ENCODE measurements around the gene PTPRD.

Gene PTPRD

DNA sequence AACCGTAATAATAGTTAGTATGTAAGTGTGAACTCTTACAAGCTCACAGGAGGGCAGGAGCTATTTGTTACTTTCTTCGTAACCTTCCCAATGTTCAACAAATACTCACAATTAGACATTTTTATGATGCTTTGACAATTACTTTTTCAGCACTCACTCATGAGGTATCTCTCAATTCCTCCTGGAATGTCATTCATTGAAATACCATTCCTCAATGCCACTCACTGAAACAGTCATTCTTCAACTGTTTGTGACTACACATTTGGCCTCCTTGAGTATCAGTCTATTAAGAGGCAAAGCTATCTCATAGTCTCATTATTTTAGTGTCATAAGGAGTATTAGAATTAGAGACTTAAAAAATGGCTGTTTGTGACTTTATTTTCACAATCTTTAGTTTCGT, 2079.1 kb downstream of the PTPRD start:
- TF ChIP-seq, protein P1, sequence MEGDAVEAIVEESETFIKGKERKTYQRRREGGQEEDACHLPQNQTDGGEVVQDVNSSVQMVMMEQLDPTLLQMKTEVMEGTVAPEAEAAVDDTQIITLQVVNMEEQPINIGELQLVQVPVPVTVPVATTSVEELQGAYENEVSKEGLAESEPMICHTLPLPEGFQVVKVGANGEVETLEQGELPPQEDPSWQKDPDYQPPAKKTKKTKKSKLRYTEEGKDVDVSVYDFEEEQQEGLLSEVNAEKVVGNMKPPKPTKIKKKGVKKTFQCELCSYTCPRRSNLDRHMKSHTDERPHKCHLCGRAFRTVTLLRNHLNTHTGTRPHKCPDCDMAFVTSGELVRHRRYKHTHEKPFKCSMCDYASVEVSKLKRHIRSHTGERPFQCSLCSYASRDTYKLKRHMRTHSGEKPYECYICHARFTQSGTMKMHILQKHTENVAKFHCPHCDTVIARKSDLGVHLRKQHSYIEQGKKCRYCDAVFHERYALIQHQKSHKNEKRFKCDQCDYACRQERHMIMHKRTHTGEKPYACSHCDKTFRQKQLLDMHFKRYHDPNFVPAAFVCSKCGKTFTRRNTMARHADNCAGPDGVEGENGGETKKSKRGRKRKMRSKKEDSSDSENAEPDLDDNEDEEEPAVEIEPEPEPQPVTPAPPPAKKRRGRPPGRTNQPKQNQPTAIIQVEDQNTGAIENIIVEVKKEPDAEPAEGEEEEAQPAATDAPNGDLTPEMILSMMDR (conservative IDR thresholded peaks at IDR 0.05; ENCODE audit: low read depth, low read length): no peak
- no peak for DNase-seq (ENCODE audit: low read depth)
- no peak overlapping the region for H3K4me3 ChIP-seq (ENCODE audit: low read depth, low read length)

DNA sequence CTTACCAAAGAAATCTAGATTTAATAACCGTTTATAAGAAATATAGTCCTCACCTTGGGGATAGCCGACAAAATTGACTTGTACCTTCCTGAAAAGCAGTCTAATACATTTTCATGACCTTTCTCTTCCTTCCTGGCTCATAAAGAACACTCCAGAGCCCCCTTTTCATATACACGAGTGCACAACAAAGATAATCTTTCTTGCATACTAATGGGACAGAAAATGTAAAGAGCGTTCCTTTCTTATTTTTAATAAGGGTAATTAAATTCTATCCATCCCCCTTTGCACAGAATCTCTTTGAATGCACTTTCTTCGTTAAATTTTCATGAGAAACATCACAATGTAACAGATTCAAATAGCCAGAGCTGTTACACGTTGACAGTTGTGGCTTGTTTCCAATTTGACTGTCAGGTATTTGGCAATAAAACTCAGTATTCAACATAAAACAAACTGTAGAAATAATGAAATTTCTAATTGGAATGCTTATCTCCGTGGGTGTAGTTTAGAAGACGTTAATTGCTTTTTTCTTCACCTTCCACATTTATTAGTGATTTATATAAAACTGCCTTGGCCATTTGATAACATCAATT, 2080.9 kb downstream of the PTPRD start:
- no peak overlapping the region for H3K4me3 ChIP-seq (ENCODE audit: low read depth, low read length)
- DNase-seq (ENCODE audit: low read depth): no peak
- TF ChIP-seq, protein P1 (conservative IDR thresholded peaks at IDR 0.05; ENCODE audit: low read depth, low read length): no peak

DNA sequence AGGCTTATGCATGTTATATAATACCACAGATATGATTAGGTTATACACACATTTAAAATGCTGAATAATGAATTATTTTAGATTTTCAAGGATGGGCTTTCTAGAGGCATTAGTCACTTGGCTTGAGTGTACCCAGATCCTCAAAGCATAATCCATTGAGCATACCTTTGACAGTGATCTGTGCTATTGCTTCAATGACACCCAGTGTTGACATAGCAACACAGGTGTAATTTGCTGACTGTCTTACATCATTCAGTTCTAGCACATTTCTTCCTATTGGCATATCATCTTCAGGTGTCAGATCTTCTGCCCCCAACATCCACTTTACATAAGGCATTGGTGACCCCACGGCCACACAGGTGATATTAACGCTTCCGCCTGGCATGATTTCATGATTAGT, 2091.7 kb downstream of the PTPRD start:
- no peak overlapping the region for H3K4me3 ChIP-seq (ENCODE audit: low read depth, low read length)
- no peak for DNase-seq (ENCODE audit: low read depth)
- TF ChIP-seq, protein P1 (conservative IDR thresholded peaks at IDR 0.05; ENCODE audit: low read depth, low read length): no peak

DNA sequence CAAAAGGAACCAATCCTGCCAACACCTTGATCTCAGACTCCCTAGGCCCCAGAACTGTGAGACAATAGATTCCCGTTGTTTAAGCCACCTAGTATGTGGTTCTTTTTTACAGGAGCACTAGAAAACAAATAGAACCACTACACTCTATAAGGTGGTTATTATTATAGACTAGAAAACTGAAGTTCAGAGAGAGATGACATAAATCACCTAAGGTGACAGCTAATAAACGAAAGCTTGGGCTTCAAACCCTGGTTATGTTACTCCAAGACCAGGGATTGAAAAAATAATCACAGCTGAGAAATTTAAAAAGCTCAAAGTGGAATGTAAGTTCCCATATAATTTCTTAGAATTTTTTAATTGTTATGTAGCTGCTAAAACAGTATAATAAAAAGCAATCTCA, 2097.1 kb downstream of the PTPRD start:
- DNase-seq (ENCODE audit: low read depth): no peak
- TF ChIP-seq, protein P1 (conservative IDR thresholded peaks at IDR 0.05; ENCODE audit: low read depth, low read length): no peak
- H3K4me3 ChIP-seq (ENCODE audit: low read depth, low read length): no peak overlapping the region

DNA sequence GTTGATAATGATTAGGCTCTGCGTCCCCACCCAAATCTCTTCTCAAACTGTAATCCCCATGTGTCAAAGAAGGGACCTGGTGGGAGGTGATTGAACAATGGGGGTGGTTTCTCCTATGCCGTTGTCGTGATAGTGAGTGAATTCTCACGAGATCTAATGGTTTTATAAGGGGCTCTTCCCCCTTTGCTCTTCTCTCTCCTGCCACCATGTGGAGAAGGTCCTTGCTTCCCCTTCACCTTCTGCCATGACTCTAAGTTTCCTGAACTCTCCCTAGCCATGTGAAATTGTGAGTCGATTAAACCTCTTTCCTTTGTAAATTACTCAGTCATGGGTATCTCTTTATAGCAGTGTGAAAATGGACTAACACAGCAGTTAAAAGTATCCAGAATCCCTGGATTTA, 2098.0 kb downstream of the PTPRD start:
- TF ChIP-seq, protein P1 (conservative IDR thresholded peaks at IDR 0.05; ENCODE audit: low read depth, low read length): no peak
- DNase-seq (ENCODE audit: low read depth): no peak
- H3K4me3 ChIP-seq (ENCODE audit: low read depth, low read length): no peak overlapping the region

DNA sequence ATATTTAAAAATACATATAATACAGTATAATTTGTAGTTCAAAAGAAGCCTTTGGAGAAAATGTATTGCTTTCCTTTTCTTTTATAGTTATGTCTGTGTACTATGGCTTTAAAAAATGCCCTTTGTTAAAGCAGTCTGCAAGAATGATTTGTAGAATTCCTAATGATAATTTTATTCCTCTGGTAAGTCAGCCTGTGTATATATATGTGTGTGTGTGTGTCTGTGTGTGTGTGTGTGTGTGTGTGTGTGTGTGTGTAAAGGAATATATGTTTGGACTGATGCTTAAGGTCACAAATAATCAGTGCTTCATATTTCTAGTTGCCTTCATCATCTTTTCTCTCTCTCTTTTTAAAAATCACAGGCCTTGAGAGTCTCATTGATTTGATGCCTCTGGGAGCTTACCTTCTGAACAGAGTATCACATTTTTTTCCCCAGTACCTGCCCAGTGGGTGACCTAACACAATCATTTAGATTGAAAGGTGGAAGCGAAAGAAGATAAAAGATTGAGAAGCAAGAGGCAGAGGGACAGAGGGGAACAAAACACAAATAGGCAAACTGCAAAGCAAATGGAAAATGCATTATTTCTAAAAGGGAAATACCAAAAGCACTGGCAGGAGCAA, 2104.0 kb downstream of the PTPRD start:
- TF ChIP-seq, protein P1 (conservative IDR thresholded peaks at IDR 0.05; ENCODE audit: low read depth, low read length): no peak
- no peak overlapping the region for H3K4me3 ChIP-seq (ENCODE audit: low read depth, low read length)
- no peak for DNase-seq (ENCODE audit: low read depth)

DNA sequence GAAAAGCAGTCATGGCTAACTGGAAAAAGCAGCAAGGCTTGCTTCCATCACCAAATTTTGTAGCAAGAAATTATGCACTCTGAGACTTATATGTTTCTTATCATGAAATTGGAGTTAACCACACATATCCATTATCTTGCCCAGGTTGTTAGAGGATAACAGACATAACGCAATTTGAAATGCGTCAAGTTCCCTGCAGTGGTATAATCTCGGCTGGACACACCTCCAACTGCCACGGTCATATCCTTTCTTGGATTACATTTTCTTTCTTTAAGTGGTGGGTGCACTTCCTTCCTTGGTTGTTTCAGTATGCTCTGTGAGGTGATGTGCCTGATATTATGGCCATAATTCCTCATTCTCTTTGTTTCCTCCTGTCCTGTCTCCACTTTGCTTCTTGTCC, 2118.2 kb downstream of the PTPRD start:
- H3K4me3 ChIP-seq (ENCODE audit: low read depth, low read length): no peak overlapping the region
- TF ChIP-seq, protein P1 (conservative IDR thresholded peaks at IDR 0.05; ENCODE audit: low read depth, low read length): no peak
- DNase-seq (ENCODE audit: low read depth): no peak

All from choroid plexus epithelial cell (primary cell).